GM12892 (cell line): Measurements from ENCODE around the gene ZMIZ2. TPM values are rescaled to one million over a fixed set of nuclear protein-coding genes. Genes with fewer than 3 reads are reported as not detected.
A peak's percentile ranks its signal among the peaks of the same experiment; 100 is the strongest.
"Not testable (repeated sequence)": the region's sequence is repeated elsewhere in the genome, so short reads cannot be mapped to it uniquely, and the experiment has no call there.

ENCODE experiments used
- DNase-seq: peaks from one replicate; pipeline ENCODE4 v3.0.0; 2011; ENCODE audit not compliant: insufficient read length
- FAIRE-seq: peaks from 2 replicates; lab custom pipeline; 2011; peaks lifted over from hg19 to GRCh38; lab: Jason Lieb, UNC
- POLR2A ChIP-seq: IDR thresholded peaks from 2 replicates; pipeline ENCODE4 v1.6.1; 2011; ENCODE audit warnings: low read depth, low read length, control low read depth
- POLR2AphosphoS5 ChIP-seq: IDR thresholded peaks from 2 replicates; pipeline ENCODE4 v1.6.1; 2011; ENCODE audit warnings: low read depth, low read length, control low read depth
- TAF1 ChIP-seq: IDR thresholded peaks from 2 replicates; pipeline ENCODE4 v1.6.1; 2011; ENCODE audit warnings: low read depth, mild to moderate bottlenecking, control low read depth, low read length, borderline replicate concordance
- polyA plus RNA-seq: library from polyadenylated mRNA; unstranded; fragments of >200 nt; gene quantifications from one replicate; pipeline ENCODE4 v1.2.1, GENCODE V29; 2012; ENCODE audit warnings: missing spikeins, inconsistent platforms; ENCODE audit not compliant: missing spikeins

Gene ZMIZ2, protein sequence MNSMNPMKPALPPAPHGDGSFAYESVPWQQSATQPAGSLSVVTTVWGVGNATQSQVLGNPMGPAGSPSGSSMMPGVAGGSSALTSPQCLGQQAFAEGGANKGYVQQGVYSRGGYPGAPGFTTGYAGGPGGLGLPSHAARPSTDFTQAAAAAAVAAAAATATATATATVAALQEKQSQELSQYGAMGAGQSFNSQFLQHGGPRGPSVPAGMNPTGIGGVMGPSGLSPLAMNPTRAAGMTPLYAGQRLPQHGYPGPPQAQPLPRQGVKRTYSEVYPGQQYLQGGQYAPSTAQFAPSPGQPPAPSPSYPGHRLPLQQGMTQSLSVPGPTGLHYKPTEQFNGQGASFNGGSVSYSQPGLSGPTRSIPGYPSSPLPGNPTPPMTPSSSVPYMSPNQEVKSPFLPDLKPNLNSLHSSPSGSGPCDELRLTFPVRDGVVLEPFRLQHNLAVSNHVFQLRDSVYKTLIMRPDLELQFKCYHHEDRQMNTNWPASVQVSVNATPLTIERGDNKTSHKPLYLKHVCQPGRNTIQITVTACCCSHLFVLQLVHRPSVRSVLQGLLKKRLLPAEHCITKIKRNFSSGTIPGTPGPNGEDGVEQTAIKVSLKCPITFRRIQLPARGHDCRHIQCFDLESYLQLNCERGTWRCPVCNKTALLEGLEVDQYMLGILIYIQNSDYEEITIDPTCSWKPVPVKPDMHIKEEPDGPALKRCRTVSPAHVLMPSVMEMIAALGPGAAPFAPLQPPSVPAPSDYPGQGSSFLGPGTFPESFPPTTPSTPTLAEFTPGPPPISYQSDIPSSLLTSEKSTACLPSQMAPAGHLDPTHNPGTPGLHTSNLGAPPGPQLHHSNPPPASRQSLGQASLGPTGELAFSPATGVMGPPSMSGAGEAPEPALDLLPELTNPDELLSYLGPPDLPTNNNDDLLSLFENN
- 56.1 TPM for polyA plus RNA-seq

DNA sequence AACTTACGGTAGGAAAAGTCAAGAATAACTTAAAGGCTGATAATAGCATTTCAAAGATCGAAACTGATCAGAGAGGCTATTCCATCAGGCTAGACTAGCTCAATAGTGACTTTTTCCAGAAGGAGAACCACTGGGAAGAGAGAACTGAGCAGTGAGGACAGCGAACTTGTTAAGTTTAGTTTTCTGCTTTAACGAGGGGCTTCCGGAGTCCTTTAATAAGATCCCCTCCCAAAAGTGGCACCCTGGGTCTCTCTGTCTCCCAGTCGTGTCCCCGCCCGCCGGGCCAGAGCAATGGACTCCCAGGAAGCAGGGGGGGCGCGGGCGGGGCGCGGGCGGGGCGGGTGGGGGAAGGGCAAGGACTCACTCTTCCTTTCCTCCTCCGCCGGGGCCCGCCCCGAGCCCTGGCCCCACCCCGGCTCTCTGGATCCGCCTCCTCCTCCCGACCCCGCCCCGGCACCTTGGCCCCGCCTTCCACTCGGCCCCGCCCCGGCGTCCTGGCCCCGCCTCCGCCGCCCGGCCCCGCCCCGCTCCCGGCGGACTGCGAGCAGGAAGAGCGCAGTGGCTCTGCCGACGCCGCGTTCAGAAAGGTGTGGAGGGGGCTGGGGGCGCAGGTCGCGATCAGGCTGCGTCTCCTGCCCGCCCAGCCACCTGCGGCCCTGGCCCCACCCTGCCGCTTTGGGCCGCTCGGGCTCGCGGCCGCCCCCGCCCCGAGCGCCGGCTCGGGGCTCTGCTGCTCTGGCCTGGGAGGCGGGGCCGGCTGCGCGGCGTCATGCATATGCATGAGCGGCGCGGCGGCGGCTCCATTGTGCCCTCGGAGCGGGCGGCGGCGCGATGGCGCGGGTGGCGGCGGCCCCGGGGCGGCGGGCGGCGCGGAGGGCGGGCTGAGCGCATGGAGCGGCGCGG lies at the start of gene ZMIZ2:
Gene ZMIZ2 (plus strand): TSS at position 803 of the 903 bp plus-strand sequence. CDS start 7,403 bp downstream, outside the sequence.
- DNase-seq (peak; percentile 82), FAIRE-seq (peak; percentile 81)
- TF ChIP-seq POLR2AphosphoS5 (no peak), POLR2A (peak; percentile 69; the same call in 1 of the 2 replicates)

DNA sequence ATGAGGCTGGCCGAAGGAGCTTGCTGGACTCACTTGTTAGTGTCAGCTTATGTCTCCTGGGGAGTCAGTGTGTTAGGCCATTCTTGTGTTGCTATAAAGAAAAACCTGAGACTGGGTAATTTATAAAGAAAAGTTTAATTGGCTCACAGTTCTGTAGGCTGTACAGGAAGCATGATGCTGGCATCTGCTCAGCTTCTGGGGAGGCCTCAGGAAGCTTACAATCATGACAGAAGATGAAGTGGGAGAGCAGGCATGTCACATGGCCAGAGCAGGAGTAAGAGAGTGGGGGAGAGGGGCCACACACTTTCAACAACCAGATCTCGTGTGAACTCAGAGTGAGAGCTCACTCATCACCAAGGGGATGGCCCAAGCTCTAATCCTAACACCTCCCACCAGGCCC lies 49.0 kb upstream of the ZMIZ2 start:
- not testable (repeated sequence) for FAIRE-seq, DNase-seq

DNA sequence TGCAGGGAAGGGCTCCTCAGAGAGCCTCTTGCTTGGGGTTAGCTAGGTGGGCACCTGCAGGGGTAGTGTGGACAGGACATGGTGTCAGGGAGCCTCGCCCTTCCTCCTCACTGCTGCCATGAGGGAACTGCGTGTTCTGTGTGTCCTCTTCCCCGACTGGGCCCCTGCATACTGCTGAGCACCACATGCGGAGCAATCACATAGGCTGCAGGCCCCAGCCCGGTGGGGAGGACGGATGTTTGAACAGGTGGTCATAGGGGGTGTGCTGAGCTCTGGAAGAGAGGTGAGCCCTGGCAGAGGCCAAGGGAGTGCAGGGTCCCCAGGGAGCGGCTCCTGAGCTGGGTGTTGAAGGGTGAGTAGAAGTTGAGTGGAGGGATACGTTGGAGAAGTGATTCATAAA lies 48.3 kb upstream of the ZMIZ2 start:
- no peak for FAIRE-seq
- DNase-seq = no peak
- TF ChIP-seq POLR2A (no peak), POLR2AphosphoS5 (no peak), TAF1 (no peak)

DNA sequence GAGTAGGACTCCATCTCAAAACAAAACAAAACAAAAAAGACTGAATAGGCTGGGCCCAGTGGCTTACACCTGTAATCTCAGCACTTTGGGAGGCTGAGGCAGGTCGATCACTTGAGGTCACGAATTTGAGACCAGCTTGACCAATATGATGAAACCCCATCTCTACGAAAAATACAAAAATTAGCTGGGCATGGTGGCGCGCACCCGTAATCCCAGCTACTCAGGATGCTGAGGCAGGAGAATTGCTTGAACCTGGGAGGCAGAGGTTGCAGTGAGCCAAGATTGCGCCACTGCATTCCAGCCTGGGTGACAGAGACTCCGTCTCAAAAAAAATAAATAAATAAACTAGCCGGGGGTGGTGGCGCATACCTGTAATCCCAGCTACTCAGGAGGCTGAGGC lies 45.3 kb upstream of the ZMIZ2 start:
- DNase-seq, FAIRE-seq: not testable (repeated sequence)

DNA sequence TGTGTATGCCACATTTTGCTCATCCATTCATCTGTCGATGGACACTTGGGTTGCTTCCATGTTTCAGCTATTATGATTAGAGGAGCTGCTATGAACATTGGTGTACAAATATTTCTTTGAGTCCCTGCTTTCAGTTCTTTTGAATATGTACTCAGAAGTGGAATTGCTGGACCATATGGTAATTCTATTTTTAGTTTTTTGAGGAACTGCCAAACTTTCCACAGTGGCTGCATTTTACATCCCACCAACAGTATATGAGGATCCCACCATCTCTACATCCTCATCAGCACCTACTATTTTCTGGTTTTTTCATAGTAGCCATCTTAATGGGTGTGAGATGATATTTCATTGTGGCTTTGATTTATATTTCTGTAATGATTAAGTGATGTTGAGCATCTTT lies 44.7 kb upstream of the ZMIZ2 start:
- TF ChIP-seq POLR2A (no peak), POLR2AphosphoS5 (no peak), TAF1 (no peak)
- FAIRE-seq (no peak), DNase-seq (no peak)

DNA sequence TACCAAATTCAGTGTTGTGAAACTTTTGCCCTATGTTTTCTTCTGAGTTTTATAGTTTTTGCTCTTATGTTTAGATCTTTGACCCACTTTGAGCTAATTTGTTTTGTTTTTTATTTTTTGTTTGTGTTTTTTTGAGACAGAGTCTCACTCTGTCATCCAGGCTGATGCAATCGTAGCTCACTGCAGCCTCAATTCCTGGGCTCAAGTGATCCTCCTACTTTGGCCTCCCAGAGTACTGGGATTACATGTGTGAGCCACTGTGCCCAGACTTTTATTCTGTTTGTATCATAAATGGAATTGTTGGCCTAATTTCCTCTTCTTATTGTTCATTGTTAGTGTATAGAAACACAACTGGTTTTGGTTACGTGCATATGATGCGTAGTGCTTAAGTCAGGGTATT lies 43.2 kb upstream of the ZMIZ2 start:
- DNase-seq = no peak
- no peak for FAIRE-seq
- TF ChIP-seq POLR2A (no peak), POLR2AphosphoS5 (no peak)

DNA sequence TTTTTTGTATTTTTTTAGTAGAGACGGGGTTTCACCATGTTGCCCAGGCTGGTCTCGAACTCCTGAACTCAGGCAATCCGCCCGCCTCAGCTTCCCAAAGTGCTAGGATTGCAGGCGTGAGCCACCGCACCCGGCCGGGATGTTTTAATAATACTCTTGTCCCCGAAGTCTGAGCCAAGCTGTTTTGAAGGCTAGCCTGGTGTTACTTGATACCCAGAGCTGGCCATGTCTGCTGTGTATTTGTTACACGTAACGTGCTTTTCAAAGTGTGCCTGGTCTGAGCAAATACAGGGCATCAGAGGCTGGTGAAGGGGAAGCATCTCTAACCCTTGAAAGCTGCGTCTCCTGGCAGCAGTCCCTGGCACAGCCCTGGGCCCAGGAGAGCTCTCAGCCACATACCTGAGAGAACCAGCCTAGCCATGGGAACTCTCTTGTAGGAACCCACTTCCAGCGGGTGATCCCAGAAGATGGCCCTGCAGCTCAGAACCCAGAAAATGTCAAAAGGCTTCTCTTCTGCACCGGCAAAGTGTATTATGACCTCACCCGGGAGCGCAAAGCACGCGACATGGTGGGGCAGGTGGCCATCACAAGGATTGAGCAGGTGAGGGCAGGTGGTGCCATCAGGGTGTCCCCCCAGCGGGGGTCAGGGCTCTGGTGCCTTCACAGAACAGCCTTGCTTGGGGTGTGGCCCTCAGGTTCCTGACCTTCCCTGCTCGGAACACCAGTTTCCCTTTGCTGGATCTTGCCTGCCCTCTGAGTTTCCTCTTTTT lies 41.7 kb upstream of the ZMIZ2 start:
- no peak for FAIRE-seq
- no peak for DNase-seq
- TF ChIP-seq TAF1 (no peak), POLR2AphosphoS5 (no peak), POLR2A (no peak)

DNA sequence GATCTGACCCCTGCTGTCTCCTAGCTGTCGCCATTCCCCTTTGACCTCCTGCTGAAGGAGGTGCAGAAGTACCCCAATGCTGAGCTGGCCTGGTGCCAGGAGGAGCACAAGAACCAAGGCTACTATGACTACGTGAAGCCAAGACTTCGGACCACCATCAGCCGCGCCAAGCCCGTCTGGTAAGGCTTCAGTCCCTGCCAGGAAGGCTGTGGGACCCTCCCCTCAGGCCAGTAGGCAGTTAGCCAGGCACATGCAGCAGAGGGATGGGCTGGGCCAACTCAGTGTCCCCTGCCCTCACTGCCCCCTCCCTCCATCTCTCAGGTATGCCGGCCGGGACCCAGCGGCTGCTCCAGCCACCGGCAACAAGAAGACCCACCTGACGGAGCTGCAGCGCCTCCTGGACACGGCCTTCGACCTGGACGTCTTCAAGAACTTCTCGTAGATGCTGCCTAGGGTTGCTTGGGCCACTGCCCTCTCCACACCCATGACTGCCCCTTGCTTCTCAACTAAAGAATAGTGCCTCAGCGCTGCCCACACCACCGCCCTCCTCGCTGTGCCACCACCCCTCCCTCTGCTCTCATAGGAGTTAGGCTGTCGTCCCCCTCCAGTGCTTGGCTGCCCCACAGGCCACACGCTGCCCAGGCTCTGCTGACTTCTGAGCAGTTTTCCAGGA lies 41.0 kb upstream of the ZMIZ2 start:
- DNase-seq (no peak), FAIRE-seq (no peak)
- TF ChIP-seq TAF1 = no peak

DNA sequence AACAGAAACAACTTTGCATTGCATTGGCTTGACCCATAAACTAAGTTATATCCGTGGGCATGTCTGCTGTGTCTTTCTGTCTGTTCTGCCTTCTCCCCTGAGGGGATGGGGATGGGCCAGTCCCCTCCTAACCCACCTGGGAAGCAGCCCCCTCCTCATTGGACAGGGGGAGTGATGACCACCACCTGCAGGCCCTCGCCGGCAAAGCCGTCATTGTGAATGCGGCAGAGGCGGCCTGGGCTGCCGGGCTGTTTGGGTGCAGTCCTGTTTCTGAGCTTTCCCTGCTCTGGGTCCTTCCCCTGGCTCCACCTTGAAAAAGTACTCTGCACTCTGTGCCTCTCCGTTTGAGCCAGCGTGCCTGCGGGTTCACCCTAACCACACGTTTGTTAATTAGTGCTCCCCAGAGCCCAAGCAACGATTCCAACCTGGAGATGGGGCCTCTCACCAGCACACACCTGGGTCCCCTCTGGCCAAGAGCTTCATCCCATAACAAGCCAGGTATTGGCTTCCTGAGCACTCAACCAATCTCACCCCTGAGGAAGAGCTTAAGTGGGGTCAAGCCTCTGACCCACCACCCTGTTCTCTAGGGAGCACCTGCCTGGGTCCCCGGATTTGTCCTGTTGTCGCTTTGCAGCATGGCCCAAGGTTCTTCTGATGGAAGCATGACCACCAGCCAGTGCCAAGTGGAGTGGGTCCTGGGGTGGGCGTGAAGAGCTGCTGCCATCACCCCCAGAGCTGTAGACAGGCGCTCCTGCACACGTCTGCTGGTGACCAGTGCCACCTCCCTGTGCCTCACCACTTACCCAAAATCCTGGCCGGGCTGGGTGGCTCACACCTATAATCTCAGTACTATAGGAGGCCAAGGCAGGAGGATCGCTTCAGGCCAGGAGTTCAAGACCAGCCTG lies 39.4 kb upstream of the ZMIZ2 start:
- FAIRE-seq (no peak), DNase-seq (no peak)
- TF ChIP-seq TAF1 (no peak), POLR2A (no peak), POLR2AphosphoS5 (no peak)

DNA sequence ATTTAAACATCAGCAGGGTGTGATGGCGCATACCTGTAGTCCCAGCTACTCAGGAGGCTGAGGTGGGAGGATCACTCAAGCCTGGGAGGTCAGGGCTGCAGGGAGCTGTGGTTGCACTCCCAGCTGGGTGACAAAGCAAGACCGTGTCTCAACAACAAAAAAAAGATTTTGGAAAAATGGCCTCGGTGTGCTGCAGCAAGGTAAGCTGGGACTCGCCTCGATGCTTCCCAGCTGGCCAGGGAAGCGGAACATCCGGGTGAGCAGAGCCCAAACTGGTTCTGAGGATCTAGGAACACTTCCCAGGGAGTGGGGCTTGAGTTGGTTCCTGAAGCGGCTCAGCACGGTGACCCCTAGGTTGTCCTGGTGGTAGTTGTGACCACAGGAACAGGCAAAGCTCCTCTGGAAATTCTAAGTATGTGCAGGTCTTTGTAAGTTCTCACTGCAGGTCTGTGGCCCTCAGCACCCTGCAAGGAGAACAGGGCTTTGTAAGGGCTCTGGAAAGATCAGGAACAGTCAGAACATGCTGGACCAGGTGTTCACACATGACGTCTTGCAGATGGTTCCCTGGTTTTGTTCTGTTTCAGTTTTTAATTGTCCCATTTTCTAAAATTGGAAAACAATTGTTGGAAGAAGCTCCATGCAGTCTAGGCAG lies 38.6 kb upstream of the ZMIZ2 start:
- DNase-seq (no peak), FAIRE-seq (no peak)
- TF ChIP-seq POLR2A = no peak
- TF ChIP-seq POLR2AphosphoS5 = no peak
- no peak for TF ChIP-seq TAF1
